GM18507 (cell line): ENCODE data around the gene CLCN1.
"Not testable (repeated sequence)": the region's sequence is repeated elsewhere in the genome, so short reads cannot be mapped to it uniquely, and the experiment has no call there.

ENCODE experiments used
- DNase-seq: peaks from one replicate; pipeline ENCODE4 v3.0.0; 2011; ENCODE audit warnings: low read depth; ENCODE audit not compliant: insufficient read length; ENCODE audit errors: extremely low spot score
- FAIRE-seq: peaks from 2 replicates; lab custom pipeline; 2011; peaks lifted over from hg19 to GRCh38; lab: Jason Lieb, UNC

CLCN1 gene

GRCh38 chr7:143289888-143290287 lies 26.0 kb upstream of the CLCN1 start:
- not testable (repeated sequence) for DNase-seq, FAIRE-seq

GRCh38 chr7:143290293-143290692 lies 25.6 kb upstream of the CLCN1 start:
- FAIRE-seq: no peak

GRCh38 chr7:143292876-143293275 lies 23.0 kb upstream of the CLCN1 start:
- FAIRE-seq: no peak
- no peak for DNase-seq

More at GRCh38 chr7:143290293-143290692, 25.6 kb upstream of the CLCN1 start:
- DNase-seq: no peak

- DNase-seq: no peak
- FAIRE-seq: no peak
These were observed 20.0 kb upstream of the CLCN1 start for GRCh38 chr7:143295870-143296269.

- no peak for DNase-seq
- no peak for FAIRE-seq
These were observed 19.2 kb upstream of the CLCN1 start for GRCh38 chr7:143296686-143297085.

GRCh38 chr7:143299346-143299745 lies 16.6 kb upstream of the CLCN1 start:
- DNase-seq (no peak), FAIRE-seq (no peak)

- FAIRE-seq (no peak), DNase-seq (no peak)
These were observed 16.1 kb upstream of the CLCN1 start for GRCh38 chr7:143299840-143300239.

GRCh38 chr7:143300959-143301935 lies 14.7 kb upstream of the CLCN1 start:
- DNase-seq (no peak), FAIRE-seq (no peak)

GRCh38 chr7:143303733-143304132 lies 12.2 kb upstream of the CLCN1 start:
- DNase-seq (no peak), FAIRE-seq (no peak)

GRCh38 chr7:143304938-143305337 lies 11.0 kb upstream of the CLCN1 start:
- FAIRE-seq (no peak), DNase-seq (no peak)

GRCh38 chr7:143305423-143306070 lies 10.4 kb upstream of the CLCN1 start:
- DNase-seq (no peak), FAIRE-seq (no peak)

- FAIRE-seq (no peak), DNase-seq (no peak)
These were observed 7.3 kb upstream of the CLCN1 start for GRCh38 chr7:143308632-143309031.

- FAIRE-seq: no peak
- no peak for DNase-seq
These were observed 1.8 kb upstream of the CLCN1 start for GRCh38 chr7:143314127-143314526.

- no peak for DNase-seq
These were observed 581 bp downstream of the CLCN1 start for GRCh38 chr7:143316492-143316891.

GRCh38 chr7:143318661-143319060 lies 2.8 kb downstream of the CLCN1 start:
- DNase-seq (no peak), FAIRE-seq (no peak)

More at GRCh38 chr7:143316492-143316891, 581 bp downstream of the CLCN1 start:
- no peak for FAIRE-seq

- DNase-seq: no peak
- FAIRE-seq: no peak
These were observed 4.7 kb downstream of the CLCN1 start for GRCh38 chr7:143320620-143321019.

- FAIRE-seq (no peak), DNase-seq (no peak)
These were observed 5.3 kb downstream of the CLCN1 start for GRCh38 chr7:143321242-143321641.

- DNase-seq: no peak
These were observed 5.8 kb downstream of the CLCN1 start for GRCh38 chr7:143321734-143322133.

GRCh38 chr7:143322760-143323633 lies 7.1 kb downstream of the CLCN1 start:
- DNase-seq: no peak
- no peak for FAIRE-seq

More at GRCh38 chr7:143321734-143322133, 5.8 kb downstream of the CLCN1 start:
- no peak for FAIRE-seq

- no peak for FAIRE-seq
- DNase-seq: no peak
These were observed 7.7 kb downstream of the CLCN1 start for GRCh38 chr7:143323653-143324052.
